Mesodermal cell (in vitro differentiated cells): ENCODE results near the gene ABCB8. TPM values are rescaled to one million over a fixed set of nuclear protein-coding genes. Genes with fewer than 3 reads are reported as not detected.

Experiments used
- H3K27ac ChIP-seq: 2 replicates; pipeline ENCODE4 v1.7.0; 2013; ENCODE audit warnings: mild to moderate bottlenecking, low read depth, low read length, moderate library complexity; ENCODE audit not compliant: severe bottlenecking
- H3K36me3 ChIP-seq: 2 replicates; pipeline ENCODE4 v1.7.1; 2013; ENCODE audit warnings: mild to moderate bottlenecking, low read length, moderate library complexity; ENCODE audit not compliant: control insufficient read depth, insufficient read depth
- H3K4me1 ChIP-seq: one replicate; pipeline ENCODE4 v1.7.1; 2013; ENCODE audit warnings: mild to moderate bottlenecking, low read length; ENCODE audit not compliant: insufficient read depth, control insufficient read depth, poor library complexity, severe bottlenecking
- H3K4me3 ChIP-seq: 2 replicates; pipeline ENCODE4 v1.7.0; 2013; ENCODE audit warnings: low read length, control low read depth, mild to moderate bottlenecking; ENCODE audit not compliant: insufficient read depth, poor library complexity, severe bottlenecking; ENCODE audit errors: extremely low read depth
- H3K9me3 ChIP-seq: 2 replicates; pipeline ENCODE4 v1.7.1; 2013; ENCODE audit warnings: mild to moderate bottlenecking, low read length, moderate library complexity; ENCODE audit not compliant: control insufficient read depth
- WGBS, 2 experiments: methylation state at CpG; one replicate each; pipeline ENCODE4 v1.1.5; 2013; ENCODE audit warnings: missing lambda C conversion rate in 2 of 2; ENCODE audit not compliant: insufficient coverage in 2 of 2; 5-methylcytosine and 5-hydroxymethylcytosine counted together
- polyA plus RNA-seq, 2 experiments: library from polyadenylated mRNA; stranded (reverse); fragments of 50-300 nt; gene quantifications; one replicate each; pipeline ENCODE4 v1.2.3, GENCODE V29; 2013

Gene ABCB8
- 26.9 TPM for polyA plus RNA-seq (2013, experiment 1 of 2)
- polyA plus RNA-seq (2013, experiment 2 of 2): 23.8 TPM

DNA sequence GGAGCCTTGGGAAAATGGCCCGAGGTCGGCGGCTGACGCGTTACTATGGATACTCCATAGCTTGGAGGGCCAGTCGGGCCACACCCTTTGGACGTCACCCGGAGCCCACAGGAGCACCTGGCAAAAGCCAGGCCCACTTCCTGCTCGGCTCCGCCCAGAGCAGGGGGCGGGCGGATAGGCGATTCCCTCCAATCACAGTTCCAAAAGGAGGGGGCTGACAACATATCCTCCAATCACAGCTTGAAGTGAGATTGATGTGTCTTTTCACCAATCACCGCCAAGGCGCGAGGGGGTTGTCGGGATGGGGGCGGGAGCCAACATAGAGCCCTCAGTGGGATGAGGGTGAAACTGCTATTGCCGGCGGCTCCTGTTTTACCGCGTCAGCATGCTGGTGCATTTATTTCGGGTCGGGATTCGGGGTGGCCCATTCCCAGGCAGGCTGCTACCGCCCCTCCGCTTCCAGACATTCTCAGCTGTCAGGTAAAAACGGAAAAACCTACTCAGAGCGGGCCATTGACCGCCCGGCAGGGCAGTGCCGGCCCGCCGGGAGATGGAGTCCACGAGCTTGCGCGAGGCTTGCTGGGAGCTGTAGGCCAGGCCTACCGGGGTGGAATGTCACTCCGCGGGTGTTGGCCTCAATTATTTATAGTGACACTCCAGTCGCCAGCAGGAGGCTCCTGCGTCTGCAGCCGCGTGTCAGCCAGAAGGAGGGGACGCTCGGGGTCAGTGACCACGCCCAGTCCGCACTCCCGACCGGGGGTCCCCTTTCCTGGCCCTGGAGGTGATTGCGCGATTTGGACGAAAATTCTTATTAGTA lies at the start of gene ABCB8:
Gene ABCB8 (plus strand): TSS at position 320 of the 817 bp plus-strand sequence. CDS start 66 bp downstream, at position 386.
- peak within 1 kb of the TSS; percentile 49 for H3K4me3 ChIP-seq
- H3K4me1 ChIP-seq: peaks cover 12% of the 10 kb centered on the region
- 0% methylated on average over 42 to 44 of the region's 53 CpGs for WGBS, 2 experiments
- H3K36me3 ChIP-seq: peaks cover 15% of the 10 kb centered on the region
- peak within 1 kb of the TSS; percentile 81 for H3K27ac ChIP-seq
- no peaks in the 10 kb centered on the region for H3K9me3 ChIP-seq

DNA sequence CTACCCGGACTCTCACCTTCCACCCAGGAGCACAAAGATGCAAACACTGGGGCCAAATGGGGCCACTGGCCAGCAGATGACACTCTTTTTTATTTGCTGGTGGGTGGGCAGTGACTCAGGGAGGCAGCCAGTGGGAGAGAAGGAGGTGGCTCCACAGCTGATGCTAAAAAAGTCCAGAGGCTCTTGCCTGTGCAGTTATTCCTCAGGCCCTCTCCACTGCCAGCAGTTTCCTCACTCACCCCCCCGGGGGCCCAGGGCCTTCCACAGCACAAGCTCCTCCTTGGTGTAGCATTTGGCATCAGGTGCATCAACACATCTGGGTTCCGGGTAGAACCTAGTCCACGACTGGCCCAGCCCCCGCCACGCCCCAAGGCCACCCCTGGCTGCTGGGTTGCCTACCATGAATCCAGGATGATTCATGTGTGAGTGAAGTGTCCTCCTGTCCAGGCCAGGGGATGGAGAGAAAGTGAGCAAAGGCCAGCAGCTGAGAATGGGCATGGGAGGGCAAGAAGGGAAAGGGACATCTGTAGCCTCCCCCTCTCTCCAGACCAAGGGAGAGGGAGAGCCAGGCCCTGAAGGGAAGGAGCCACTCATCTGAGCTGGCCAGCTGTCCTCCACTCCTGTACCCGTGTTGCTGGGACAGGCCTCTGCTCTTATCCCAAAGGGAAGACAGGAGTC lies 48.4 kb upstream of the ABCB8 start:
- H3K4me1 ChIP-seq: peaks cover 21% of the 10 kb centered on the region
- 56 to 68% methylated on average over 6 to 7 of the region's 7 CpGs for WGBS, 2 experiments
- H3K27ac ChIP-seq: peak overlapping the region; percentile 0
- peak overlapping the region; percentile 37 for H3K4me3 ChIP-seq
- no peaks in the 10 kb centered on the region for H3K36me3 ChIP-seq
- H3K9me3 ChIP-seq: no peaks in the 10 kb centered on the region

DNA sequence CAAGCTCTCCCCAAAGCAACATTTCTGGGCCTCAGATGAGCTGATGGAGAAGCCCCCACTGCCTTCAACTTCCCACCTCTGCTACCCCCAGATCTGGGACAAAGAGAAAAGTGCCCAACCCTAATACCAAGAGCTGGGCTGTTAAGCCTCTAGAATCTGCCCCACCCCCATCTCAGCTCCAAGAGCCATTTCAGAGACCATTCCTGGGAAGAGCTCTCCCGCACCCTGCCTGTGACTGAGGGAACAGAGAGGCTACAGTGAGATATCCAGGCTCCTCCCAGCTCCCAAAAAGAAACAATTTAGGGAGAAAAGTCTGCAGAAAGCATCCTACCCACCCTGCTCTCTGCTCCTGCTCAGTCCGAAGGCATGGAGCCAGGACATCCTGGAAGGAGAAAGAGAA lies 47.6 kb upstream of the ABCB8 start:
- no peak overlapping the region for H3K4me3 ChIP-seq
- H3K4me1 ChIP-seq: peaks cover 21% of the 10 kb centered on the region
- no peaks in the 10 kb centered on the region for H3K9me3 ChIP-seq
- H3K27ac ChIP-seq: no peak overlapping the region
- WGBS, 2 experiments: 70% methylated on average over 1 of the region's 2 CpGs; no CpG with 5 or more reads in 1 of the 2 experiments
- H3K36me3 ChIP-seq: no peaks in the 10 kb centered on the region

DNA sequence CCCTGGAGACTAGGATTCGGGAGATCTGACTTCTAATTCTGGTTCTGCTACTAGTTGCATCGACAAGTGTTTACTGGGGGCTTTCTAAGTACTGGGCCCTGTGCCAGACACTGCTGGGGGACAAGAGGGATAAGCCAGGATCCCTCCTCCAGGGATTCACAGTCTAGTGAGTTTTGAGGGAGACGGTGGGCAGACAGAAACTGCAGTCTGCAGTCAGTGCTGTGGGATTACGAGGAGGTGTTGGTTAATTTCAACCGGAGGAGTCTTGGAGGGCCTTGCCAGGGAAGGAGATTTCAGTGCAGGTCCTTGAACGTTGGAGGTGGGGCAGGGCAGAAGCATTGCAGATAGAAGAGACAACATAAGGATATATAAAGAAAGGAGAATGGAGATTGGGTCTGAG lies 46.6 kb upstream of the ABCB8 start:
- no peak overlapping the region for H3K27ac ChIP-seq
- H3K9me3 ChIP-seq: no peaks in the 10 kb centered on the region
- no peaks in the 10 kb centered on the region for H3K36me3 ChIP-seq
- 83 to 87% methylated on average over 5 of the region's 6 CpGs for WGBS, 2 experiments
- H3K4me1 ChIP-seq: peaks cover 16% of the 10 kb centered on the region
- no peak overlapping the region for H3K4me3 ChIP-seq

DNA sequence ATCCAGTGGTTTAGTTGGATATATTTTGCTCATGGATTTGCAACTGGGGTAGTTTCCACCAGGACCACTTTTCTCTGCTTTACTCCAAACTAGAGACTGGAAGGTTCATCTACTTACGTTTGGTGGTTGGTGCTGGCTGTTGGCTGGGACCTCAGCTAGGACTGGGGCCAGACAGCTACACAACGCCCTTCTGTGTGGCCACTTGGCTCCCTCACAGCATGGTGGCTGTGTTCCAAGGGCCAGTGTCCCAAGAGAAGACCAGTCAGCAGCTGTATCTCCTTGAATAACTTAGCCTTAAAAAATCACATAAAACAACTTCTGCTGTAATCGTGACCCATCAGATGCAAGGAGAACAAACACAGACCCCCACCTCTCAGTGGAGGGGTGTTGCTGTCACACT lies 45.9 kb upstream of the ABCB8 start:
- no peaks in the 10 kb centered on the region for H3K36me3 ChIP-seq
- 62 to 63% methylated on average over 1 to 2 of the region's 3 CpGs for WGBS, 2 experiments
- no peak overlapping the region for H3K4me3 ChIP-seq
- H3K9me3 ChIP-seq: no peaks in the 10 kb centered on the region
- H3K27ac ChIP-seq: no peak overlapping the region
- H3K4me1 ChIP-seq: peaks cover 9% of the 10 kb centered on the region

DNA sequence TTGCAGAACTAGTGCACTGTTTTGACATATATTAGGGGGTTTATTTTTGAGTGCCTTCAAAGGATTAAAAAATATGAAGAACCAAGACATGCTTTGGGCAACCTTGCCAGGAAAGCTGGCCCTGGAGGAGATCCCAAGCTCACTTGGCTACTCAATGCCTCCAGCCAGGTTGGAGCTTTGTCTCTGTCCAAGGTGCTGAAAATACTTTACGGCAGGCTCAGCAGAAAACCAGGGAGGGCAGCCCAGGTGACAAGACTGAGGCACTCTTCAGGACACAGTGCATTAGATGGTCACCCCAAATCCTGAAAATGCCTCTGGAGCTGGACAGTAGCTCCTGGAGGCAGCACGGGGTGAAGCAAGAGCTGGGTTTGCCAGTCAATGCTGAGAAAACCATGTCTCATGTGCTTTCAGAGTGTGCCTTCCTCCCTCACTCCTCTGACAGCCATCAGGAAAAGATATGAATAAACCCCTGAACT lies 44.3 kb upstream of the ABCB8 start:
- H3K27ac ChIP-seq: no peak overlapping the region
- H3K36me3 ChIP-seq: no peaks in the 10 kb centered on the region
- no peaks in the 10 kb centered on the region for H3K9me3 ChIP-seq
- 5 to 18% methylated on average over 2 of the region's 2 CpGs for WGBS, 2 experiments
- peaks cover 8% of the 10 kb centered on the region for H3K4me1 ChIP-seq
- H3K4me3 ChIP-seq: no peak overlapping the region

DNA sequence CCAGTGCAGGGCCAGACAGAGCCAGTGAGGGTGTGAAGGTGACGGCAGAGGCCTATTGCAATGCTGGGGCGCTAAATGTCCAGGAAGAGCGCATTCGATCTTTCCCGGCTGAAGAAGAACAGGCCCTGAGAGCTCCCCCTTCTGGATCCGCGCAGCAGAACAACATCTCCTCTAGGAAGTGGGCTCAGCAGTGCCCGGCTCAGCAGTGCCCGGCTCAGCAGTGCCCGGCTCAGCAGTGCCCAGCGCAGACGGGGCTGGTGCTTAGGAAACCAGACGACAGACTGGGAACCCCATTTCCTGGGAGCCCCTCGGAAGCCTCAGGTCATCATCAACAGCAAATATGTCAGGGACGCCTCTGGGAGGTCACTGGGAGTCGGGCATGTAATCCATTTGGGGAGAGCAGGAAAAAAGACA lies 42.1 kb upstream of the ABCB8 start:
- no peak overlapping the region for H3K27ac ChIP-seq
- WGBS, 2 experiments: 18 to 23% methylated on average over 15 to 16 of the region's 16 CpGs
- no peaks in the 10 kb centered on the region for H3K36me3 ChIP-seq
- no peak overlapping the region for H3K4me3 ChIP-seq
- peaks cover 3% of the 10 kb centered on the region for H3K9me3 ChIP-seq
- peaks cover 4% of the 10 kb centered on the region for H3K4me1 ChIP-seq

GRCh38 chr7:150986556-150986955 lies 41.7 kb upstream of the ABCB8 start:
- 78 to 81% methylated on average over 4 to 5 of the region's 5 CpGs for WGBS, 2 experiments
- Histone ChIP-seq H3K4me1 (peaks cover 4% of the 10 kb centered on the region), H3K4me3 (no peak overlapping the region), H3K36me3 (no peaks in the 10 kb centered on the region), H3K27ac (no peak overlapping the region), H3K9me3 (peaks cover 7% of the 10 kb centered on the region)

DNA sequence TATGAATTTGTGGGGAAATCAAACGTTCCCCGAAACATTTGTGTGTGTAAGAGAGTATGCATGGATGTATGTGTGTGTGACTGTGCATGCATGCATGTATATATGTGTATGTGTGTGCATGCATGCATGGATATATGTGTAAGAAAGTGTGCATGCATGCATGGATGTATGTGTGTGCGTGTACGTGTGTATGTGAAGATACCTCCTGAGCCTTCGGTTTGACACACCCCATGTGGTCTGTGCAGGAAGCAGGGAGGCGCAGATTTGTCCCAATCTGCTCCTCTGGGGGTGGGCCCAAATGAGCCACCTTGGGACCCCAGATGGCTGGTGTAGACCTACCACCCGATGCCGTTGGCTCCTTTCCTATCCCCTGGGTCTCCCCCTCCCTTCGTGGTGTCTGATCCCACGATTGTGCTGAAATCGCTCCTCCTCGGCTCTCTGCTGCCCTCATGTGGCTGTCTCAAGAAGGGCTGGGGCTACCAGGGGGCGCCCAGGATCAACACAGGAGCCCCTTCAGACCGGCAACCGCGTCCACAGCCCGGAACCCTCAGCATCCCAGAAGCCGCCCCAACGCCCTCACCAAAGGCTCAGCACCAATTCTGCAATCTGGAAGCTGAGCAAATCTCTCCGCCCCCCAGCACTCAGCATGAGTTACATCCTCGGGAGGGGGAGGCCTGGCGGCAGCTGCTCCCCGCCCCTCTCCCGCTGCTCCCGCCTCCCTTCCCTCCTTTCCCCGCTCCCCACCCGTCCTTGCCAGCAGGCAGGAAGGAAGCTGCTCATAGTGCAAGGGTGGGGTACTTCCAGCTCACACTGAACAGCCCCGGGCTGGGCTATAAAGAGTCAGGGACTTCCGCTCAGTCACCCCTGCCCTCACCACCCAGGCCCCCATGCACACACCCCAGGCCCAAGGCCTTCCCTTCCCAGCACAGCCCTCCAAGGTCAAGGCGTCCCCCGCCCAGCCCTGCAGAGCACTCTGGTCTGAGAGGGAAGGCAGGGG lies 39.7 kb upstream of the ABCB8 start:
- Histone ChIP-seq H3K36me3 (no peaks in the 10 kb centered on the region), H3K27ac (no peak overlapping the region), H3K4me1 (peaks cover 8% of the 10 kb centered on the region), H3K4me3 (peak overlapping the region; percentile 11), H3K9me3 (peaks cover 7% of the 10 kb centered on the region)
- WGBS, 2 experiments: 30 to 32% methylated on average over 20 of the region's 31 CpGs

GRCh38 chr7:150989456-150989855 lies 38.8 kb upstream of the ABCB8 start:
- 96% methylated on average over 6 to 7 of the region's 7 CpGs for WGBS, 2 experiments
- Histone ChIP-seq H3K4me3 (no peak overlapping the region), H3K36me3 (no peaks in the 10 kb centered on the region), H3K9me3 (peaks cover 7% of the 10 kb centered on the region), H3K27ac (no peak overlapping the region), H3K4me1 (peaks cover 12% of the 10 kb centered on the region)
